ENCODE data around the gene CTIF.

DNA sequence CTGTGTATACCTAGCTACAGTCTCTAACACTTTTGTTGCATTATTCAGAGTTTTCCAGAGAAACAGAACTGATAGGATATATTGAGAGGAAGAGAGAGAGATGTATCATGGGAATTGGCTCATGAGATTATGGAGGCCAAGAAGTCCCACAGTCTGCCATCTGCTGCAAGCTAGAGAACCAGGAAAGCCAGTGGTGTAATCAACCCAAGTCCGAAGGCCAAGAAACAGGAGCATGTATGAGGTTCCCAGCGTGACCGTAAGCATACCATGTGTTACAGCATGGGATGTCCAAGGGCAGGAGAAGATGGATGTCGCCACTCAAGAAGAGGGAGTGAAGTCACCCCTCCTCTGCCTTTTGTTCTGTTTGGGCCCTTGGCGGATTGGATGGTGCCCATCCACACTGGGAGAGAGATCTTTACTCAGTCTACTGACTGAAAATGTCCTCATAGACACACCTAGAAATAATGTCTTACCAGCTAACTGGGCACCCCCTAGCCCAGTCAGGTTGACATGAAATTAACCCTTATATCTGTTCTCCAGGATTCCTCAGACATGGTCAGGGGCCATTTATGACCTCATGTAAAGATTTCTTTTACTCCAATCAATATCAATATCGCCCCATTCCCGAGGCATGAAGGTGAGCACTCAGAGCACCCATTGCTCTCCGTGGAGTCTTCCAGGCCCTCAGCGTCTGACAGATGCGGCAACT, 179.6 kb downstream of the CTIF start:
- TF ChIP-seq TAF1 (IDR thresholded peaks at IDR 0.05; ENCODE audit: borderline replicate concordance, low read depth, low read length), result no peak
- no peak for TF ChIP-seq POLR2A (IDR thresholded peaks at IDR 0.05; ENCODE audit: low read depth, low read length)
- no peak for TF ChIP-seq POLR2AphosphoS5 (IDR thresholded peaks at IDR 0.05; ENCODE audit: low read depth, low read length)
